ENCODE results near the gene SLC22A16. TPM values are rescaled to one million over a fixed set of nuclear protein-coding genes. Genes with fewer than 3 reads are reported as not detected.

Gene SLC22A16
- total RNA-seq, 4 donors from 2014 or later: not detected

GRCh38 chr6:110395221-110395620 is 81.2 kb downstream of the SLC22A16 start:
- Histone ChIP-seq H3K4me3 (no peak overlapping the region), H3K36me3 (peaks cover 0 to 5% of the 10 kb centered on the region in 2 donors), H3K27ac (no peak overlapping the region), H3K9me3 (no peaks in the 10 kb centered on the region), H3K27me3 (no peaks in the 10 kb centered on the region), H3K4me1 (no peaks in the 10 kb centered on the region)
- TF ChIP-seq, protein P1, sequence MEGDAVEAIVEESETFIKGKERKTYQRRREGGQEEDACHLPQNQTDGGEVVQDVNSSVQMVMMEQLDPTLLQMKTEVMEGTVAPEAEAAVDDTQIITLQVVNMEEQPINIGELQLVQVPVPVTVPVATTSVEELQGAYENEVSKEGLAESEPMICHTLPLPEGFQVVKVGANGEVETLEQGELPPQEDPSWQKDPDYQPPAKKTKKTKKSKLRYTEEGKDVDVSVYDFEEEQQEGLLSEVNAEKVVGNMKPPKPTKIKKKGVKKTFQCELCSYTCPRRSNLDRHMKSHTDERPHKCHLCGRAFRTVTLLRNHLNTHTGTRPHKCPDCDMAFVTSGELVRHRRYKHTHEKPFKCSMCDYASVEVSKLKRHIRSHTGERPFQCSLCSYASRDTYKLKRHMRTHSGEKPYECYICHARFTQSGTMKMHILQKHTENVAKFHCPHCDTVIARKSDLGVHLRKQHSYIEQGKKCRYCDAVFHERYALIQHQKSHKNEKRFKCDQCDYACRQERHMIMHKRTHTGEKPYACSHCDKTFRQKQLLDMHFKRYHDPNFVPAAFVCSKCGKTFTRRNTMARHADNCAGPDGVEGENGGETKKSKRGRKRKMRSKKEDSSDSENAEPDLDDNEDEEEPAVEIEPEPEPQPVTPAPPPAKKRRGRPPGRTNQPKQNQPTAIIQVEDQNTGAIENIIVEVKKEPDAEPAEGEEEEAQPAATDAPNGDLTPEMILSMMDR (IDR thresholded peaks at IDR 0.05 in 4 of 5, conservative IDR thresholded peaks at IDR 0.05 in 1 of 5): no peak
- no peak for TF ChIP-seq POLR2A (IDR thresholded peaks at IDR 0.05)
- ATAC-seq: no peak
- DNase-seq: no peak
- in situ Hi-C loops (cut with MboI; ENCODE audit: low sequenced_read_pairs in 4 of 4) (loop anchor here in 2 of 4 donors (10.0 to 25.0 kb wide), 3 partner anchors 683 to 858 kb away; no protein-coding TSS in a partner anchor), intact Hi-C loops (cut with DNase I; ENCODE audit: low total_unique reads) (loop anchor here (10.0 kb wide), 1 partner anchor 690 kb away; no protein-coding TSS in a partner anchor)

GRCh38 chr6:110394409-110394808 is 82.0 kb downstream of the SLC22A16 start:
- H3K36me3 ChIP-seq: peaks cover 0 to 5% of the 10 kb centered on the region in 2 donors
- no peaks in the 10 kb centered on the region for H3K9me3 ChIP-seq
- H3K27ac ChIP-seq: no peak overlapping the region
- in situ Hi-C loops (cut with MboI; ENCODE audit: low sequenced_read_pairs in 4 of 4): loop anchor here in 2 of 4 donors (10.0 to 25.0 kb wide), 3 partner anchors 682 to 857 kb away; no protein-coding TSS in a partner anchor
- intact Hi-C loops (cut with DNase I; ENCODE audit: low total_unique reads): loop anchor here (10.0 kb wide), 1 partner anchor 690 kb away; no protein-coding TSS in a partner anchor
- H3K4me3 ChIP-seq: no peak overlapping the region
- DNase-seq: no peak
- H3K27me3 ChIP-seq: no peaks in the 10 kb centered on the region
- no peak for ATAC-seq
- TF ChIP-seq POLR2A (IDR thresholded peaks at IDR 0.05): no peak
- TF ChIP-seq, protein P1 (IDR thresholded peaks at IDR 0.05 in 4 of 5, conservative IDR thresholded peaks at IDR 0.05 in 1 of 5): no peak
- H3K4me1 ChIP-seq: no peaks in the 10 kb centered on the region

DNA sequence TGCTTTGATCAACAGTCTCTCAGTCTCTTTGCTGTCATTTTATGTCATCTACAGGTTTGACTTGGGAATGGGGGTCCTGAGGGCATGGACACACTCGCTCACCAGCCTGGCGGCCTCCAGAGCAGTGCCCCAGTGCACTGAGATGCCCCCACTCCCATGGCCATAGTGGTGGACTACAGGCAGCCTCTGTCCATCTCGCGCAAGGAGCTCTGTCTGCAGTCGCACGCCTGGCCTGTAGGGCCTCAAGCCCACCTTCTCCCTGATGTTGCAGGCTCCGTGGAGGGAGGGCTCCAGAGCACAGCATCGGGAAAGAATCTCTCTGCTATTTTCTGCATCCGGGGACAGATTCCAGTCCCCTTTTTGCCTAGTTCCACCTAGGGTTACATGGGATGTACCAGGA is 83.7 kb downstream of the SLC22A16 start:
- Histone ChIP-seq H3K4me1 (no peaks in the 10 kb centered on the region), H3K4me3 (no peak overlapping the region), H3K27ac (no peak overlapping the region), H3K36me3 (peaks cover 0 to 5% of the 10 kb centered on the region in 2 donors), H3K9me3 (no peaks in the 10 kb centered on the region), H3K27me3 (no peaks in the 10 kb centered on the region)
- intact Hi-C loops (cut with DNase I; ENCODE audit: low total_unique reads) (loop anchor here (10.0 kb wide), 1 partner anchor 688 kb away; no protein-coding TSS in a partner anchor), in situ Hi-C loops (cut with MboI; ENCODE audit: low sequenced_read_pairs in 4 of 4) (loop anchor here in 2 of 4 donors (10.0 to 25.0 kb wide), 3 partner anchors 680 to 855 kb away; no protein-coding TSS in a partner anchor)
- TF ChIP-seq, protein P1 (IDR thresholded peaks at IDR 0.05 in 4 of 5, conservative IDR thresholded peaks at IDR 0.05 in 1 of 5): no peak
- no peak for TF ChIP-seq POLR2A (IDR thresholded peaks at IDR 0.05)
- ATAC-seq (no peak), DNase-seq (no peak)

- no peak overlapping the region for H3K27ac ChIP-seq
- H3K4me3 ChIP-seq: no peak overlapping the region
- in situ Hi-C loops (cut with MboI; ENCODE audit: low sequenced_read_pairs in 4 of 4) (loop anchor here in 2 of 4 donors (10.0 to 25.0 kb wide), 3 partner anchors 678 to 853 kb away; no protein-coding TSS in a partner anchor), intact Hi-C loops (cut with DNase I; ENCODE audit: low total_unique reads) (loop anchor here (2.0 to 10.0 kb wide), 2 partner anchors 212 to 686 kb away; partner anchors contain the start of gene WASF1)
- ATAC-seq (no peak), DNase-seq (no peak)
- peaks cover 0 to 5% of the 10 kb centered on the region in 2 donors for H3K36me3 ChIP-seq
- H3K4me1 ChIP-seq: no peaks in the 10 kb centered on the region
- no peaks in the 10 kb centered on the region for H3K9me3 ChIP-seq
- no peaks in the 10 kb centered on the region for H3K27me3 ChIP-seq
- TF ChIP-seq, protein P1 (IDR thresholded peaks at IDR 0.05 in 4 of 5, conservative IDR thresholded peaks at IDR 0.05 in 1 of 5): no peak
- TF ChIP-seq POLR2A (IDR thresholded peaks at IDR 0.05): no peak
Measured at GRCh38 chr6:110390404-110390803, 86.0 kb downstream of the SLC22A16 start.

Data from gastrocnemius medialis (tissue), 4 donors.